Testis (tissue), 2 donors: ENCODE measurements around the gene RANBP9.

Experiments
- CTCF ChIP-seq, 3 experiments: fragments of 450-650 bp in 2 of 3; fragments of 200-600 bp in 1 of 3; sonication (generic) in 1 of 3; IDR thresholded peaks; one replicate each; pipeline ENCODE4 v1.5.1; 2016 to 2019; ENCODE audit warnings: antibody characterized with exemption in 3 of 3, mild to moderate bottlenecking in 2 of 3, moderate library complexity in 1 of 3
- POLR2A ChIP-seq: fragments of 450-650 bp; IDR thresholded peaks from one replicate; pipeline ENCODE4 v1.6.1; 2017; ENCODE audit warnings: antibody characterized with exemption, mild to moderate bottlenecking, moderate library complexity

- TF ChIP-seq CTCF (IDR thresholded peaks at IDR 0.05) (peak; percentile 52 to 71 (median 61)), POLR2A (peak; percentile 15)
Measured at GRCh38 chr6:13574149-13574570, 137.5 kb downstream of the RANBP9 start.
